ENCODE measurements around the gene GABARAP.

DNA sequence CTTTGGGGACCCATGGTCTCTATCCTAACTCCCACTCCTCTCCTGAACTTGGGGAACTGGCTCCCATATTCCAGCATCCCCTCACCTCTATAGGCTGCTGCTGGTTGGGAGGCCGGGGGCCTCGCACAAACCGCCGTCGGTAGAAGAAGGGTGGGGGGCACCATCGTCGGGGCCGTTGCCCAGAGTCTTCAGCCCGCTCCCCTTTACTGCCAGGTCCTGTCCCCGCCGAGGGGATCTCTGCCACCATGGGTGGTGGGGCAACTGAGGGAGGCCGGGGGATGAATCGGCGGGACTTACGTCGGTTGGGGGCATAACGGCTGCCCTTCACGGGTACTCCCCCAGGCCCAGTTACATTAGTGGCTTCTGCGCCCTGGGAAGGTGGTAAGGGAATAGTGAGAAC lies 47.9 kb upstream of the GABARAP start:
- no peak for TF ChIP-seq POLR2A (IDR thresholded peaks at IDR 0.05)
- TF ChIP-seq, protein P1, sequence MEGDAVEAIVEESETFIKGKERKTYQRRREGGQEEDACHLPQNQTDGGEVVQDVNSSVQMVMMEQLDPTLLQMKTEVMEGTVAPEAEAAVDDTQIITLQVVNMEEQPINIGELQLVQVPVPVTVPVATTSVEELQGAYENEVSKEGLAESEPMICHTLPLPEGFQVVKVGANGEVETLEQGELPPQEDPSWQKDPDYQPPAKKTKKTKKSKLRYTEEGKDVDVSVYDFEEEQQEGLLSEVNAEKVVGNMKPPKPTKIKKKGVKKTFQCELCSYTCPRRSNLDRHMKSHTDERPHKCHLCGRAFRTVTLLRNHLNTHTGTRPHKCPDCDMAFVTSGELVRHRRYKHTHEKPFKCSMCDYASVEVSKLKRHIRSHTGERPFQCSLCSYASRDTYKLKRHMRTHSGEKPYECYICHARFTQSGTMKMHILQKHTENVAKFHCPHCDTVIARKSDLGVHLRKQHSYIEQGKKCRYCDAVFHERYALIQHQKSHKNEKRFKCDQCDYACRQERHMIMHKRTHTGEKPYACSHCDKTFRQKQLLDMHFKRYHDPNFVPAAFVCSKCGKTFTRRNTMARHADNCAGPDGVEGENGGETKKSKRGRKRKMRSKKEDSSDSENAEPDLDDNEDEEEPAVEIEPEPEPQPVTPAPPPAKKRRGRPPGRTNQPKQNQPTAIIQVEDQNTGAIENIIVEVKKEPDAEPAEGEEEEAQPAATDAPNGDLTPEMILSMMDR (IDR thresholded peaks at IDR 0.05), result no peak
